Ovary (tissue), 3 donors: ENCODE data around the gene FILIP1L.

Source experiments
- CTCF ChIP-seq, 3 donors: fragments of 450-650 bp in 2 of 3; fragments of 200-600 bp in 1 of 3; IDR thresholded peaks; one replicate each; pipeline versions ENCODE4 v1.5.1 to v1.8.0; 2016 to 2022; ENCODE audit warnings: antibody characterized with exemption in 3 of 3, mild to moderate bottlenecking in 1 of 3
- EP300 ChIP-seq: sonication (generic); formaldehyde crosslinking; IDR thresholded peaks from one replicate; pipeline ENCODE4 v1.6.1; 2017; ENCODE audit warnings: antibody characterized with exemption
- POLR2A ChIP-seq: fragments of 450-650 bp; IDR thresholded peaks from one replicate; pipeline ENCODE4 v1.6.1; 2017; ENCODE audit warnings: antibody characterized with exemption, mild to moderate bottlenecking, moderate library complexity
- donor health status: DM: no; HTN: no; CAD: no.

- TF ChIP-seq CTCF (IDR thresholded peaks at IDR 0.05) = no peak
- TF ChIP-seq POLR2A = no peak
- TF ChIP-seq EP300 = no peak
Observed at GRCh38 chr3:99969136-99969535, 145.2 kb downstream of the FILIP1L start.
